Stimulated activated naive CD8-positive, alpha-beta T cell treated with anti-CD3 and anti-CD28 coated beads, Interleukin-15, amount 100 ng/mL, for 72 hours (primary cell): Measurements from ENCODE around the gene ARHGAP45.

Experiments
- ATAC-seq: fragments of 150-1000 bp; cut with Tn5 transposase; 2 replicates; pipeline ENCODE4 v1.10.0; 2021; ENCODE audit warnings: mild to moderate bottlenecking, moderate library complexity
- DNase-seq, 2 donors: peaks; one replicate each; pipeline ENCODE4 v3.0.0; 2021 to 2022
- H3K27ac Mint-ChIP-seq, 2 donors: one replicate each; pipeline ENCODE4 v1.8.0; 2022; ENCODE audit warnings: mild to moderate bottlenecking in 2 of 2, mixed read lengths in 2 of 2, moderate library complexity in 2 of 2
- H3K27me3 Mint-ChIP-seq: one replicate; pipeline ENCODE4 v1.8.0; 2022; ENCODE audit warnings: mixed read lengths
- H3K4me1 Mint-ChIP-seq: one replicate; pipeline ENCODE4 v1.8.0; 2022; ENCODE audit warnings: mild to moderate bottlenecking, mixed read lengths
- H3K4me3 Mint-ChIP-seq, 2 donors: one replicate each; pipeline ENCODE4 v1.8.0; 2022; ENCODE audit warnings: mild to moderate bottlenecking in 2 of 2, mixed read lengths in 2 of 2, moderate library complexity in 1 of 2
- H3K9me3 Mint-ChIP-seq, 2 donors: one replicate each; pipeline ENCODE4 v1.8.0; 2022; ENCODE audit warnings: mixed read lengths in 2 of 2

ARHGAP45 gene

DNA sequence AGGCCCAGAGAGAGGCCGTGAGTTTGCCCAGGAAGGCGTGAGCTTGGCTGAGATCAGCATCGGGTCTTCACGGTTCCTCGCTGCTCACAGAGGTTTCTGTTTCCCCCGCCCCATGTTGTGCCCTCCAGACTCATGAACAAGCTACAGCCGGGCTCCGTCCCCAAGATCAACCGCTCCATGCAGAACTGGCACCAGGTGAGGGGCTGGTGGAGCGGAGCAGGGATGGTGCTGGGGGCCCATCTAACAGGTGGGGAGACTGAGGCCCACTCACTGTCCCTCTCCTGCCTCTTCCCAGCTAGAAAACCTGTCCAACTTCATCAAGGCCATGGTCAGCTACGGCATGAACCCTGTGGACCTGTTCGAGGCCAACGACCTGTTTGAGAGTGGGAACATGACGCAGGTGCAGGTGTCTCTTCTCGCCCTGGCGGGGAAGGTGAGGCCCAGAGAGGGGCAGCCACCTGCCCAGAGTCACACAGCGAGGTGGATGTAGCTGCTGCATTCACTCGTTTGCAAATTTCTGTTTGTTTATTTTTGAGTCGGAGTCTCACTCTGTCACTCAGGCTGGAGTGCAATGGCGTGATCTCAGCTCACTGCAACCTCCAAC is 34.6 kb upstream of the ARHGAP45 start:
- DNase-seq = no peak
- H3K27ac Mint-ChIP-seq = no peak overlapping the region
- peaks cover 65% of the 10 kb centered on the region for H3K4me1 Mint-ChIP-seq
- H3K27me3 Mint-ChIP-seq = no peaks in the 10 kb centered on the region
- no peak for ATAC-seq
- H3K4me3 Mint-ChIP-seq = no peak overlapping the region
- no peaks in the 10 kb centered on the region for H3K9me3 Mint-ChIP-seq

DNA sequence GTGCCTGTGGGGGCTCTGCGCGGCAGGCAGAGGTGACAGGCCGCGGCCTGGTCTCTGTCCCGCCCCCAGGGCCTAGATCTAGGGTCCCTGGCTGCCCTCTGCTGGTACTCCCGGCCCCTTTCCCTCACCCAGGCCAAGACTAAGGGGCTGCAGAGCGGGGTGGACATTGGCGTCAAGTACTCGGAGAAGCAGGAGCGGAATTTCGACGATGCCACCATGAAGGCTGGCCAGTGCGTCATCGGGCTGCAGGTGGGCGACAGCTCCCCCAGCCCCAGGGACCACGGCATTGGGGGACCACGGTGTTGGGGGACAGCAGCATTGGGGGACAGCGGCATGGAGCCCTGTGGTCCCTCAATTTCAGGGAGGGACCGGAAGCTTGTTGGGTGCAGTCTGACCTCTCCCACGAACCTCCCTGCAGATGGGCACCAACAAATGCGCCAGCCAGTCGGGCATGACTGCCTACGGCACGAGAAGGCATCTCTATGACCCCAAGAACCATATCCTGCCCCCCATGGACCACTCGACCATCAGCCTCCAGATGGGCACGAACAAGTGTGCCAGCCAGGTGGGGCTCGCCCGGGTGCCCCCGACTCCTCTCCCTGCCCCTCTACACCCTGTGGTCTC is 30.9 kb upstream of the ARHGAP45 start:
- Mint-ChIP-seq H3K4me3 (no peak overlapping the region), H3K27ac (no peak overlapping the region), H3K27me3 (no peaks in the 10 kb centered on the region), H3K4me1 (peaks cover 73% of the 10 kb centered on the region), H3K9me3 (no peaks in the 10 kb centered on the region)
- ATAC-seq (no peak), DNase-seq (no peak)

DNA sequence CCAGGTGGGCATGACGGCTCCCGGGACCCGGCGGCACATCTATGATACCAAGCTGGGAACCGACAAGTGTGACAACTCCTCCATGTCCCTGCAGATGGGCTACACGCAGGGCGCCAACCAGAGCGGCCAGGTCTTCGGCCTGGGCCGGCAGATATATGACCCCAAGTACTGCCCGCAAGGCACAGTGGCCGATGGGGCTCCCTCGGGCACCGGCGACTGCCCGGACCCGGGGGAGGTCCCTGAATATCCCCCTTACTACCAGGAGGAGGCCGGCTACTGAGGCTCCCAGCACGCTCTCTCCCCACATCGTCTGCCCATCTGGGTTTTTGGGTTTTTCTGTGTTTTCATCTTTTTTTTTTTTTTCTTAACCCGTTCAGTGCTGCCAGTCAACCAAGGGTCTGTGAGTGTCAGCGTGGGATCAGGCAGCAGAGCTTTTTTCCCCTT is 29.3 kb upstream of the ARHGAP45 start:
- H3K9me3 Mint-ChIP-seq = no peaks in the 10 kb centered on the region
- peaks cover 78% of the 10 kb centered on the region for H3K4me1 Mint-ChIP-seq
- H3K27me3 Mint-ChIP-seq = no peaks in the 10 kb centered on the region
- H3K27ac Mint-ChIP-seq = peak overlapping the region in 1 of 2 donors; percentile 43
- peak overlapping the region; percentile 60 to 94 for H3K4me3 Mint-ChIP-seq
- ATAC-seq (no peak), DNase-seq (no peak)

DNA sequence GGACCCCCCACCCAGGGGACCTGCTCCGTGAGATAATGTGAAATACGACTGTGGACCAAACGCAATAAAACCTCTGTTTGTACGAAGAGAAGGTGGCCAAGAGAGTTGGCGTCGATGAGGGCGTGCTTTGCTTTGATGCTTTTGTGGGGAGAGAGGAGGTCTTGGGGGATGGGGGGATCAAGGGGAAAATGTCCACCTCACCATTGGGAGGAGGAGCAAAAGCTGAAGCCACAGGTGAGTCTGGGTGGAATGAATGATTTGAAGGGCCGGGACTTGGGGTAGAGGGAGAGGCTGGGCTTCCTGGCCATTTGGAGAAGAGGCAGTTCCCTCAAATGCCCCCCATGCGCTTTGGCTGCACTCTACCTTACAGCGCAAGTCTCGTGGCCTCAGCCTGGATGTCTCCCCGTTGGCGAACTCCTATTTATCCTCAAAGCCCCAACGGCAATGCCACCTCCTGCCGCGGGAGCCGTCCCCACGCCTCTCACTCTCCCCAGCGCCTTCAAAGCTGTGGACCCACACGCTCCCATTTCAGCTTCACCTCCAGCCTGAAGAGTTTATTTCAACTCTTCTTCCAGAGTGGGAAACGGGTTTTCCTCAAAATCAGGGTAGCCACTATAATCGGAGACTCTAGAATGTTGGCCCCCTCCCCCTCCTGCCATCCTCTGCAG is 27.9 kb upstream of the ARHGAP45 start:
- H3K4me1 Mint-ChIP-seq = peaks cover 75% of the 10 kb centered on the region
- peak overlapping the region in 1 of 2 donors; percentile 57 for H3K27ac Mint-ChIP-seq
- no peaks in the 10 kb centered on the region for H3K27me3 Mint-ChIP-seq
- H3K9me3 Mint-ChIP-seq = no peaks in the 10 kb centered on the region
- no peak for DNase-seq
- ATAC-seq = no peak
- H3K4me3 Mint-ChIP-seq = peak overlapping the region; percentile 94 to 97

DNA sequence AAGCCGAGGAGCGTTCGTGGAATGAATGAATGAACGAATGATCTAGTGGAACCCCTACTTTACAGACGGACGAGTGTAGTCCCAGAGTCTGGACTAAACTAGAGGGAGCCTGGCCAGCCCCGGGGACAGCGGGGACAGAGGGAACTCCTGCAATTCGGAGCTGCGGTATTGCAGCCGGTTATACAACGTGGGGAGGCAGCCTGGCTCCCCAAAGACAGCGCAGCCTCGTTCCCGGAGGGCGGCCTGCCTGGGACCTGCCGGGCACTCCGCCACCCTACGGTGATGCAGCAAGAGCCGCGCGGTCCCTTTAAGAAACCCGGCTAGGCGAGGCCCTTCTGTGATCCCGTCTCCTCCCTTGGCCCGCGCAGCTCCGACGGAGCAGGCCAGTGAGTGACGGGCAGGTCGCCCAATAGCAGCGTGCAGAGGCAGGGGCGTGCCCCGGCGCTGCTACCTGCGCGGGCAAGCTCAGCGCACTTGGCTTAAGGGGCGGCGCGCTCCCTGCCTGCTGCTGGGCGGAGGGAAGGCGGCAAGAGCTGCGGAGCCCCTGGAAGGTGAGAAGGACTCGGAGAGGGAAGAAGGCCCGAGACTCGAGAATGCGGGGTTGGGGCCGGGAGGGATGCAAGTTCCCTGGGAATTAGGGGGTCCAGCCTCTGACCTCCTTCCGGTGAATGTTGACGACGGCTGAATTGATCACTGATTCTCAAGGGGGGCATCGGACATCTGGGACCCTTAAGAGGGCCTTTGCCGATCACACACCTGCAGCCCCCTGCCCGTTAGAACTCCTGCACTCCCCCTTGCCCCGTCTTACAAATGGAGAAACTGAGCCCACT is 27.1 kb upstream of the ARHGAP45 start, which contains the start of gene ABCA7:
Gene ABCA7 (plus strand): TSS at position 462 of the 830 bp plus-strand sequence. CDS start 1,255 bp downstream, outside the sequence.
- Mint-ChIP-seq H3K9me3 (no peaks in the 10 kb centered on the region), H3K4me3 (peak within 1 kb of the TSS; percentile 94 to 97), H3K27ac (peak within 1 kb of the TSS; percentile 73 to 93), H3K27me3 (no peaks in the 10 kb centered on the region), H3K4me1 (peaks cover 75% of the 10 kb centered on the region)
- peak; percentile 95 for ATAC-seq
- peak; percentile 100 for DNase-seq

DNA sequence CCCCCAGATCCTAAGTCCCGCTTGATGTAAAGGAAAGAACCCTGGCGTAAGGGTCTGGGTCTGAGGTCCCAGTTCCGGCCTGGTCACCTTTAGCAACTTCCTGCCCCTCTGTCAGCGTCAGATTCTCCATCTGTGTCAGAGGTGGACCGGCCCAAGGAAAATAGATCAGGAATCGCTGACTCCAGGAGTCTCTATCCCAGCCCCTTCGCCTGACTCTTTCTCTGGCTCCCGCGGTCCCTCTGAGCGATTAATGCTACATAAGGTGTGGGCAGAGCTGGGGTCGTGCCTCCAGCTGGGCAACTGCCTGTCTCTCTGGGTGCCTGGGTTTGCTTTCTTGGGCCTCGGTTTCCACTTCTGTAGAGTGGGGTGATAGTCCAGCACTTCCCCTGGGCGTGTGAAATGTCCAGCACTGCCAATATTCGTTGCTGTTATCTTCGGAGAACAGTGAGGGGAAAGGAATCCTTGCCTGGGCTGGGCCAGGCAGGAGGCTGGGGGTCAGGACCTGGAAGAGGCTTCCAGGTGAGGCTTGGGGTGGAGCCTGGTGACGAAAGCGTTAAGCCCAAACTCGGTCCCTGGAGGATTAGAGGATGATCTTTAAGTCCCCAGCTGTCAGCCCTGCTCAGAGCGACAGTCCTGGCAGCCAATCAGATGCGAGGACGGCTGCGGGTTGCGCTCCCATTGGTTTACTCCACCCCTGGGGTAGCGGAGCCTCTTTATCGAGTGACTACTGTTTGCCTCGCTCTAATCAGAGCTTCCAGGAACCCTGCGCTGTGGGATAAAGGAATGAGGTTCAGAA is 26.3 kb upstream of the ARHGAP45 start:
- Mint-ChIP-seq H3K4me1 (peaks cover 69% of the 10 kb centered on the region), H3K27me3 (no peaks in the 10 kb centered on the region), H3K9me3 (no peaks in the 10 kb centered on the region), H3K4me3 (peak overlapping the region; percentile 94 to 97), H3K27ac (peak overlapping the region; percentile 86)
- ATAC-seq = peak; percentile 75
- peak; percentile 85 to 93 for DNase-seq

DNA sequence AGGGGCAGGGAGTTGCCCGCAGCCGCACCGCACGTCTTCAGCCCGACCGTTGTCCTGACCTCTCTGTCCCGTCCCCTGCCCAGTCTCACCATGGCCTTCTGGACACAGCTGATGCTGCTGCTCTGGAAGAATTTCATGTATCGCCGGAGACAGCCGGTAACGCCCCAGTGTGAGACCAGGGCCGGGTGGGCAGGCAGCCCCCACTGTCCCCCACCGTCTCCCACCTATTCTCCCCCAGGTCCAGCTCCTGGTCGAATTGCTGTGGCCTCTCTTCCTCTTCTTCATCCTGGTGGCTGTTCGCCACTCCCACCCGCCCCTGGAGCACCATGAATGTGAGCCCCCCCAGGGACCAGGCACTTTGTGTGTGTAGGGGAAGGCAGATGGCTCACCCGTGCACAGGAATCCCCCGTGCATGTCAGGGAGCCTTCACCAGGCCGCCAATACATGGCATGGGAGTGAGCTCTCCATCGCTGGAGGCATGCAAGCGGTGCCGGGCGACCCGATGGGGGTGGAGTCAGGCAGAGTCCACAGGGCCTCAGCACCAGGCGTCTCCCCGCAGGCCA is 25.6 kb upstream of the ARHGAP45 start:
- no peak for ATAC-seq
- Mint-ChIP-seq H3K27me3 (no peaks in the 10 kb centered on the region), H3K4me3 (peak overlapping the region; percentile 94 to 97), H3K27ac (peak overlapping the region in 1 of 2 donors; percentile 86), H3K9me3 (no peaks in the 10 kb centered on the region), H3K4me1 (peaks cover 62% of the 10 kb centered on the region)
- no peak for DNase-seq

DNA sequence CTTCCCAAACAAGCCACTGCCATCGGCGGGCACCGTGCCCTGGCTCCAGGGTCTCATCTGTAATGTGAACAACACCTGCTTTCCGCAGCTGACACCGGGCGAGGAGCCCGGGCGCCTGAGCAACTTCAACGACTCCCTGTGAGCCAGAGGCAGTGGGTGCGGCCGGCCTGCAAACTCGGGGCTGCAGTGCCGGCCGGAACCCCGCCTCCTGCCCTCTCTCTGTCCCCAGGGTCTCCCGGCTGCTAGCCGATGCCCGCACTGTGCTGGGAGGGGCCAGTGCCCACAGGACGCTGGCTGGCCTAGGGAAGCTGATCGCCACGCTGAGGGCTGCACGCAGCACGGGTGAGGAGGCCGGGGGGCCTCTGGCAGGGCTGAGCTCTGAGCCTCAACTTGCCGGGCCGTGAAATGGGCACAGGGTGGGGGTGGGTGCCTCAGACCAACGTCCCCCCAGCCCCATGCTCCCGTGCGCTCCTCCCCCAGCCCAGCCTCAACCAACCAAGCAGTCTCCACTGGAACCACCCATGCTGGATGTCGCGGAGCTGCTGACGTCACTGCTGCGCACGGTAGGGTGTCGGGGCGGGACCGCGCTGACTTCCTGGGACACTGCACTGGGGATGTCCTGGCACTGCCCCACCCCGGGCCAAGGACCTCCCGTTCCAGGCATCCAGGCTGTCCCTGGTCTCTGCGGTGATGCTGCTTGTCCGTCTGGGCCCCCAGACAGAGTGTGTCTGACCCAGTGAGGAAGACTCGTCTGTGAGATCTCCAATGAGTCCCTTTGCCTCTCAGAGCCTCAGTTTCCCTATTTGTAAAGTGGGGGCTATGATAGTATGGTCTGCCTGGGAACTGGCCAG is 24.9 kb upstream of the ARHGAP45 start:
- Mint-ChIP-seq H3K27me3 (no peaks in the 10 kb centered on the region), H3K4me3 (peak overlapping the region in 1 of 2 donors; percentile 13), H3K27ac (no peak overlapping the region), H3K4me1 (peaks cover 57% of the 10 kb centered on the region), H3K9me3 (no peaks in the 10 kb centered on the region)
- ATAC-seq (no peak), DNase-seq (no peak)

DNA sequence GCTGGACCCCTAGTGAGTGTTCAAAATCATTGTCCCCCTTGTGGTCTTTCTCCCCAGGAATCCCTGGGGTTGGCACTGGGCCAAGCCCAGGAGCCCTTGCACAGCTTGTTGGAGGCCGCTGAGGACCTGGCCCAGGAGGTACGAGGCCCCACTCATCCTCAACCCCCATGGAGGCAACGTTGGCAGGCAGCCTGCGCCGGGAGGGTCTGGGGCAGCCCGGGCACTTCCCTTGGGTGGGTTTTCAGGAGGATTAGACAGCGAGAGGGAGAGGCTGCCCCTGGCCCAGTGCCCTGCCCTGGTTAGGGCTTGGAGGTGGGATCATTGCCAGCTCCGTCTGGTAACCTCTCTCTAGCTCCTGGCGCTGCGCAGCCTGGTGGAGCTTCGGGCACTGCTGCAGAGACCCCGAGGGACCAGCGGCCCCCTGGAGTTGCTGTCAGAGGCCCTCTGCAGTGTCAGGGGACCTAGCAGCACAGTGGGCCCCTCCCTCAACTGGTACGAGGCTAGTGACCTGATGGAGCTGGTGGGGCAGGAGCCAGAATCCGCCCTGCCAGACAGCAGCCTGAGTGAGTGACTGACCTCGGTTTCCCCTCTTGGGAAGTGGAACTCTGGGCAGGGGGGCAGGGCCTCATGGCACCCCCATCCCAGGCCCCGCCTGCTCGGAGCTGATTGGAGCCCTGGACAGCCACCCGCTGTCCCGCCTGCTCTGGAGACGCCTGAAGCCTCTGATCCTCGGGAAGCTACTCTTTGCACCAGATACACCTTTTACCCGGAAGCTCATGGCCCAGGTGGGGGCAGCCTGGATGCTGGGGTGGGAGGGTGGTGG is 24.1 kb upstream of the ARHGAP45 start:
- peaks cover 50% of the 10 kb centered on the region for H3K4me1 Mint-ChIP-seq
- no peak overlapping the region for H3K27ac Mint-ChIP-seq
- no peaks in the 10 kb centered on the region for H3K27me3 Mint-ChIP-seq
- H3K4me3 Mint-ChIP-seq = no peak overlapping the region
- DNase-seq = no peak
- H3K9me3 Mint-ChIP-seq = no peaks in the 10 kb centered on the region
- no peak for ATAC-seq

DNA sequence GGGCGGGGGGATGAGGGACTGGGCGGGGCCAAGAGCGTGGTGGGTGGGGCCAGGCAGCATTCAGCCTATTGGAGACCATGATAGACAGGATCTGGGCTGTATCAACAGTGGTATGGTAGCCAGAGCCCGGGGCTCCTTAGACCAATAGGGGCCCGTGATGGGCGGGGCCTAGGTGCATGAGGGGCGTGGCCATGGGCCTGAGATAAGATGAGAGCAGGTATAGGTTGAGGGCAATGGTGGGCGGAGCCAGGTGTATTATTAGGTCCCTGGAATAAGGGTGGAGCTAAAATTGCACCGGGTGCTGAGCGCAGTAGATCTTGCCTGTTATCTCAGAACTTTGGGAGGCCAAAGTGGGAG is 21.7 kb upstream of the ARHGAP45 start:
- no peak overlapping the region for H3K4me3 Mint-ChIP-seq
- ATAC-seq (peak; percentile 70), DNase-seq (peak; percentile 76 to 77)
- H3K27ac Mint-ChIP-seq = no peak overlapping the region
- peaks cover 26% of the 10 kb centered on the region for H3K4me1 Mint-ChIP-seq
- no peaks in the 10 kb centered on the region for H3K27me3 Mint-ChIP-seq
- H3K9me3 Mint-ChIP-seq = no peaks in the 10 kb centered on the region

DNA sequence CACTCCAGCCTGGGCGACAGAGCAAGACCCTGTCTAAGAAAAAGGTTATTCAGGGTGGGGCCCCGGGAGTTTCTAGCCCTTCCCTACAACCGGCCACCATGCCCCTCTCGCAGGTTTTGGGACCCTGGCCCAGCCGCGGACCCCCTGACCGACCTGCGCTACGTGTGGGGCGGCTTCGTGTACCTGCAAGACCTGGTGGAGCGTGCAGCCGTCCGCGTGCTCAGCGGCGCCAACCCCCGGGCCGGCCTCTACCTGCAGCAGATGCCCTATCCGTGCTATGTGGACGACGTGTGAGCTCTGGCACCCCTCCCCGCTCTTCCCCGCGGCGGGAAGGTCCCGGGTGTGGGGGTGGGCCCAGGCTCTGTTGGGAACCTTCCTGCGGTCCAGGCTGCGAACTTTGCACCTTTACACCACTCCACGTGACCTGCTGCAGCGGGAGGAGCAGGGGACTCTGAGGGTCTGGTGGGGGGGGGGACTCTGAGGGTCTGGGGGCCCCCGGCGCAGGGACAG is 20.8 kb upstream of the ARHGAP45 start:
- H3K4me1 Mint-ChIP-seq = peaks cover 17% of the 10 kb centered on the region
- no peaks in the 10 kb centered on the region for H3K27me3 Mint-ChIP-seq
- ATAC-seq = no peak
- no peaks in the 10 kb centered on the region for H3K9me3 Mint-ChIP-seq
- H3K27ac Mint-ChIP-seq = no peak overlapping the region
- no peak overlapping the region for H3K4me3 Mint-ChIP-seq
- DNase-seq = no peak

DNA sequence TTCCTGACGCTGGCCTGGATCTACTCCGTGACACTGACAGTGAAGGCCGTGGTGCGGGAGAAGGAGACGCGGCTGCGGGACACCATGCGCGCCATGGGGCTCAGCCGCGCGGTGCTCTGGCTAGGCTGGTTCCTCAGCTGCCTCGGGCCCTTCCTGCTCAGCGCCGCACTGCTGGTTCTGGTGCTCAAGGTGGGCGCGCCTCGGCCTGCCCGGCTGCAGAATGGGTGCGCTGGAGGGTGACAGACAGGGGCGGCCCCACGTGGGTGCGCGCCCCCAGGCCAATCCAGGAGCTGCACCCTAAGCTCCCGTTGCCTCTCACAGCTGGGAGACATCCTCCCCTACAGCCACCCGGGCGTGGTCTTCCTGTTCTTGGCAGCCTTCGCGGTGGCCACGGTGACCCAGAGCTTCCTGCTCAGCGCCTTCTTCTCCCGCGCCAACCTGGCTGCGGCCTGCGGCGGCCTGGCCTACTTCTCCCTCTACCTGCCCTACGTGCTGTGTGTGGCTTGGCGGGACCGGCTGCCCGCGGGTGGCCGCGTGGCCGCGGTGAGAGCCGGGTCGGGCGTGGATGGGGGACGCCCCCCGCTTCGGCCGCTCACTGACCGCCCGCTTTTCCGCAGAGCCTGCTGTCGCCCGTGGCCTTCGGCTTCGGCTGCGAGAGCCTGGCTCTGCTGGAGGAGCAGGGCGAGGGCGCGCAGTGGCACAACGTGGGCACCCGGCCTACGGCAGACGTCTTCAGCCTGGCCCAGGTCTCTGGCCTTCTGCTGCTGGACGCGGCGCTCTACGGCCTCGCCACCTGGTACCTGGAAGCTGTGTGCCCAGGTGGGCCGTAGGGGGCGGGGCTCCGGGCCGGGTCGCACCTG is 19.9 kb upstream of the ARHGAP45 start:
- Mint-ChIP-seq H3K27ac (no peak overlapping the region), H3K4me1 (peaks cover 18% of the 10 kb centered on the region), H3K4me3 (no peak overlapping the region), H3K27me3 (no peaks in the 10 kb centered on the region), H3K9me3 (no peaks in the 10 kb centered on the region)
- no peak for DNase-seq
- no peak for ATAC-seq
